Fibroblast of lung (primary cell): ENCODE measurements around the gene ZNRF3. TPM values are rescaled to one million over a fixed set of nuclear protein-coding genes. Genes with fewer than 3 reads are reported as not detected.

Source experiments
- DNase-seq, 2 donors: peaks; one replicate each; pipeline versions ENCODE4 v3.0.0 to v3.0.0-alpha.2; 2010; ENCODE audit warnings: low read depth in 2 of 2
- H2AFZ ChIP-seq: 2 replicates; pipeline ENCODE4 v1.5.1; 2012; ENCODE audit warnings: low read length, control low read depth, inconsistent platforms
- H3K27ac ChIP-seq: 2 replicates; pipeline ENCODE4 v1.5.1; 2011; ENCODE audit warnings: low read length, control low read depth; ENCODE audit not compliant: insufficient read depth
- H3K27me3 ChIP-seq: 2 replicates; pipeline ENCODE4 v1.5.1; 2011; ENCODE audit warnings: mild to moderate bottlenecking, low read length; ENCODE audit not compliant: control insufficient read depth, insufficient read depth
- H3K36me3 ChIP-seq: 2 replicates; pipeline ENCODE4 v1.5.1; 2011; ENCODE audit warnings: low read length; ENCODE audit not compliant: control insufficient read depth, insufficient read depth
- H3K4me1 ChIP-seq: 2 replicates; pipeline ENCODE4 v1.5.1; 2011; ENCODE audit warnings: low read length; ENCODE audit not compliant: control insufficient read depth, insufficient read depth; ENCODE audit errors: extremely low read depth
- H3K4me2 ChIP-seq: 2 replicates; pipeline ENCODE4 v1.5.1; 2011; ENCODE audit warnings: low read length, control low read depth; ENCODE audit not compliant: insufficient read depth; ENCODE audit errors: extremely low read depth
- H3K4me3 ChIP-seq, 4 experiments: fragments of 200-600 bp in 1 of 4; sonication (generic) in 1 of 4; replicated peaks in 1 of 4; 2 replicates each; pipeline ENCODE4 v1.5.1; 2011 to 2016; ENCODE audit warnings: low read length in 4 of 4, low read depth in 3 of 4, mild to moderate bottlenecking in 3 of 4, control low read depth in 2 of 4, inconsistent platforms in 1 of 4, mixed read lengths in 1 of 4; ENCODE audit not compliant: insufficient read depth in 1 of 4; ENCODE audit errors: control extremely low read depth in 1 of 4
- H3K79me2 ChIP-seq: 2 replicates; pipeline ENCODE4 v1.5.1; 2012; ENCODE audit warnings: mild to moderate bottlenecking, low read length, inconsistent platforms; ENCODE audit not compliant: control insufficient read depth, insufficient read depth
- H3K9ac ChIP-seq: 2 replicates; pipeline ENCODE4 v1.5.1; 2011; ENCODE audit warnings: mild to moderate bottlenecking, low read length, control low read depth; ENCODE audit not compliant: insufficient read depth
- H3K9me3 ChIP-seq: 2 replicates; pipeline ENCODE4 v1.5.1; 2012; ENCODE audit warnings: low read depth, low read length; ENCODE audit not compliant: control insufficient read depth, insufficient read depth
- H4K20me1 ChIP-seq: 2 replicates; pipeline ENCODE4 v1.5.1; 2011; ENCODE audit warnings: low read length; ENCODE audit not compliant: control insufficient read depth, insufficient read depth; ENCODE audit errors: extremely low read depth
- EZH2 ChIP-seq: IDR thresholded peaks from 2 replicates; pipeline ENCODE4 v1.5.1; 2012; ENCODE audit warnings: low read length, control low read depth, mild to moderate bottlenecking; ENCODE audit errors: missing control alignments
- polyA plus RNA-seq, 2 donors: library from polyadenylated mRNA; depleted of rRNA in 1 of 2; stranded (reverse) in 1 of 2; unstranded in 1 of 2; fragments of >200 nt; gene quantifications; 2 replicates each; pipeline ENCODE4 v1.2.1, GENCODE V29; 2011 to 2012; ENCODE audit warnings: missing spikeins in 1 of 2
- total RNA-seq: library from RNA; depleted of rRNA; stranded (reverse); fragments of >200 nt; gene quantifications from 2 replicates; pipeline ENCODE4 v1.2.1, GENCODE V29; 2014
- TF ChIP-seq, protein P1 (sequence below), 2 donors: IDR thresholded peaks in 1 of 2; conservative IDR thresholded peaks in 1 of 2; 1 replicate in 1 of 2; 2 replicates in 1 of 2; pipeline ENCODE4 v1.5.1; 2011 to 2012; ENCODE audit warnings: low read length in 2 of 2, control low read depth in 1 of 2, inconsistent platforms in 1 of 2, low read depth in 1 of 2, mild to moderate bottlenecking in 1 of 2

Gene ZNRF3
- total and polyA plus RNA-seq, 2 donors (not counting 1 experiment from before 2014, with no cell fraction given): 1.1 to 2.6 TPM

DNA sequence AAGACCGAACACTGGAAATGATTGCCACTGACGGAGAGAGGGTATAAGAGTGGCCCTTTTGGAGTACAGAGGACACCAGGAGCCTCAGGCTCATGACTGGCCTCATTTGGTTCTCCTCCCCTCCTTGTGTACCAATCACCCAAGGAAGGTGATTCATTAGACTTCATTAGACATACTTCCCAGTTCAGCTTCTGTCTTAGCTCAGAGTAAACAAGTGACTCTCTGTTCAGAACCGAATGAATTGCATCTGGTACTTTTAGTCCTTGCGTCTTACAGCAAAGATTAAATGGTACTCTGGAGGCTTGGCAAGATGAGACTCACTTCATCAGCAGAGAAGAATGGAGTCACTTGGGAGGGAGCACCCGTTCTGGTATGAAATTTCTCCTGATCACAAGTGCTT lies 75.2 kb downstream of the ZNRF3 start:
- TF ChIP-seq, protein P1, sequence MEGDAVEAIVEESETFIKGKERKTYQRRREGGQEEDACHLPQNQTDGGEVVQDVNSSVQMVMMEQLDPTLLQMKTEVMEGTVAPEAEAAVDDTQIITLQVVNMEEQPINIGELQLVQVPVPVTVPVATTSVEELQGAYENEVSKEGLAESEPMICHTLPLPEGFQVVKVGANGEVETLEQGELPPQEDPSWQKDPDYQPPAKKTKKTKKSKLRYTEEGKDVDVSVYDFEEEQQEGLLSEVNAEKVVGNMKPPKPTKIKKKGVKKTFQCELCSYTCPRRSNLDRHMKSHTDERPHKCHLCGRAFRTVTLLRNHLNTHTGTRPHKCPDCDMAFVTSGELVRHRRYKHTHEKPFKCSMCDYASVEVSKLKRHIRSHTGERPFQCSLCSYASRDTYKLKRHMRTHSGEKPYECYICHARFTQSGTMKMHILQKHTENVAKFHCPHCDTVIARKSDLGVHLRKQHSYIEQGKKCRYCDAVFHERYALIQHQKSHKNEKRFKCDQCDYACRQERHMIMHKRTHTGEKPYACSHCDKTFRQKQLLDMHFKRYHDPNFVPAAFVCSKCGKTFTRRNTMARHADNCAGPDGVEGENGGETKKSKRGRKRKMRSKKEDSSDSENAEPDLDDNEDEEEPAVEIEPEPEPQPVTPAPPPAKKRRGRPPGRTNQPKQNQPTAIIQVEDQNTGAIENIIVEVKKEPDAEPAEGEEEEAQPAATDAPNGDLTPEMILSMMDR (conservative IDR thresholded peaks at IDR 0.05 in 1 of 2, IDR thresholded peaks at IDR 0.05 in 1 of 2; ENCODE audit: low read depth in 1 of 2, low read length in 2 of 2): no peak
- no peak for TF ChIP-seq EZH2
- no peak overlapping the region for H3K4me2 ChIP-seq
- no peak overlapping the region for H2AFZ ChIP-seq
- no peaks in the 10 kb centered on the region for H3K27me3 ChIP-seq
- no peaks in the 10 kb centered on the region for H3K36me3 ChIP-seq
- H3K4me1 ChIP-seq: no peaks in the 10 kb centered on the region
- H3K79me2 ChIP-seq: no peaks in the 10 kb centered on the region
- H3K9me3 ChIP-seq: no peaks in the 10 kb centered on the region
- H3K4me3 ChIP-seq: no peak overlapping the region
- H4K20me1 ChIP-seq: no peaks in the 10 kb centered on the region
- peak; percentile 36 to 51 for DNase-seq
- H3K9ac ChIP-seq: no peak overlapping the region
- H3K27ac ChIP-seq: no peak overlapping the region

DNA sequence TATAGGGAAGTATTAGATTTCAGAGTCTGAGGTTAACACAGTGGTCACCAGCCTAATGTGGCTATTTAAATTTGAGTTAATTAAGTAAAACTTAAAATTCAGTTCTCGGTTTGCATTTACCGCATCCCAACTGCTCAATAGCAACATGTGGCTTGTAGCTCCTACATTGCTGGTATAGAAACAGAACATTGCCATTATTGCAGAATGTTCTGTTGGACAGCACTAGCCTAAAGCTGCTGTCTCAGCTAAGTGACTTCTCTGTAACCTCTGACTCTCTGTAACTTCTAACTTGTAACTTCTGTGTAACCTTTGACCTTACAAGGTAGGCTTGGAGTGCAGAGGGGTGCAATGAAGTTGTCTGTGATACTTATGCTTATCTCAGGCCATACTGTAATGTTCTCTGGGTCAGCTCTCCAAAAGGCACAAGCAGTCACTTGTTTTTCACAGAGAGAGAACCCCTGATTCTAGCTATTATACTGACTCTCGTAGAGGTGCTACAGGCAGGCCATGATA lies 78.7 kb downstream of the ZNRF3 start:
- Histone ChIP-seq H3K36me3 (no peaks in the 10 kb centered on the region), H3K4me1 (no peaks in the 10 kb centered on the region), H3K4me2 (no peak overlapping the region), H3K9me3 (no peaks in the 10 kb centered on the region), H2AFZ (no peak overlapping the region), H4K20me1 (no peaks in the 10 kb centered on the region), H3K27ac (no peak overlapping the region), H3K79me2 (no peaks in the 10 kb centered on the region), H3K4me3 (no peak overlapping the region), H3K27me3 (no peaks in the 10 kb centered on the region), H3K9ac (no peak overlapping the region)
- no peak for DNase-seq
- TF ChIP-seq, protein P1 (conservative IDR thresholded peaks at IDR 0.05 in 1 of 2, IDR thresholded peaks at IDR 0.05 in 1 of 2; ENCODE audit: low read depth in 1 of 2, low read length in 2 of 2): no peak
- TF ChIP-seq EZH2: no peak

DNA sequence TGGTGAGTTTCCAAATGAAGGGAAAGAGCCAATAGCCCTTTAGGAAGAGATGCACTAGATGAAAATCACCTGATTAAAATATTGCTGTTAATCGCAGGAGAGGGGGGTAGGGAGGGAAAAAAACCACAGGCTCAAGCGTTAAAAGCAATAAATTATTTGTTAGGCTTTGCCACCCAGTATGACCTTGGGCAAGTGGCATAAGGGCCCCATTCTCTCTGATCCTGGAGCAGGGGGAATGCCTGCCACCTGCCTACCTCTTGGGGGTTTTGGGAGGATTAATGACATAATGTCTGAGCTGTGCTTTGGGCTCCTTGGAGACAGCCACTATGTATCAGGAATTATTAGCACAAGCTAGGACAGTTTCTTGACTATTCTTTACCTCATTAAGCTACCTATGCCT lies 80.0 kb downstream of the ZNRF3 start:
- no peak overlapping the region for H3K4me3 ChIP-seq
- no peaks in the 10 kb centered on the region for H3K79me2 ChIP-seq
- no peak overlapping the region for H3K27ac ChIP-seq
- no peak overlapping the region for H2AFZ ChIP-seq
- no peaks in the 10 kb centered on the region for H3K9me3 ChIP-seq
- H3K9ac ChIP-seq: no peak overlapping the region
- H3K4me2 ChIP-seq: no peak overlapping the region
- TF ChIP-seq EZH2: no peak
- TF ChIP-seq, protein P1 (conservative IDR thresholded peaks at IDR 0.05 in 1 of 2, IDR thresholded peaks at IDR 0.05 in 1 of 2; ENCODE audit: low read depth in 1 of 2, low read length in 2 of 2): no peak
- H3K4me1 ChIP-seq: no peaks in the 10 kb centered on the region
- H4K20me1 ChIP-seq: no peaks in the 10 kb centered on the region
- no peaks in the 10 kb centered on the region for H3K36me3 ChIP-seq
- no peak for DNase-seq
- no peaks in the 10 kb centered on the region for H3K27me3 ChIP-seq
